COLO829 (cell line): ENCODE results near the gene TMEM95.

Experiments
- DNase-seq: peaks from one replicate; pipeline ENCODE4 v3.0.0; 2012; ENCODE audit warnings: low spot score

Gene TMEM95

GRCh38 chr17:7404737-7405349 is 49.9 kb downstream of the TMEM95 start:
- no peak for DNase-seq

DNA sequence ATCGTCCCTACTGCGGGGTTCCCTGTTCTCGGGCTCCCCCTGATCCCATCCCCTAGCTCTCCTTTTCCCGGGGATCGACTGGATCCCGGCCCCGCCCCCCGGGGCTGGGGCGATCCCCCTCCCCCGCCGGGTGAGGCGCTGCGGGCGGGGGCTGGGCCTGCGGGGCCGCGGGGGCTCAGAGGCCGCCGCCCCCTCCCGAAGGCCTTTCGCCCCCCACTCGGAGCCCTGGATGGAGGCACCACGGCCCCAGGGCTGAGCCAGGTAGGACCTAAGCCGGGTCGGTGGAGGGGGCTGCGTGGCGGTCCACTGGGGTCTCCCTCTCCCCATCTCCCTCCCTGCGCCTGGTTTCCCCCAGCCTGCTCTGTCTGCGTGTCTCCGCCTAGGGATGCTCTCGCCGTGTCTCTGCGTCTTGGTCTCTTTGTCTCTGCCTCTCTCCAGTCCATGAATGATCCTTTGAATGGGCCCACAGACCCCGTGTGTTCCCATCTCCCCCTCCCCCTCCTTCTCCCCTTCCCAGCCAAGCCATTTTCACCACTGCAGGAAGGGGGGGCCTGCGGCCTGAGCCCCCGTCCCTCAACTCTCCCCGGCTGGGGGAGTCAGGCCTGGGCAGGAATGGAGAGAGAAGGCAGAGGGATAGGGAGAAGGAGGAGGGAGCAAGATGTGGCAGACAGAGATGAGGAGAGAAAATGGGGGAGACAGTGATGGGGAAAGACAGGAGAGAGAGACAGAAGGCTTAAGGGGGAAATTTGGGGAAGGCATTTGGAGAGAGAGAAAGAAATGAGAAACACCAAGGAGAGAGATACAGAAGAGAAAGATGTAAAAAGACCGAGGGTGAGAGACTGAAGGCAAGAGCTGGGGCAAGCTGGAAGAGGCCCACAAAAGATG is 50.6 kb downstream of the TMEM95 start:
- no peak for DNase-seq

- DNase-seq: no peak
Measured at GRCh38 chr17:7406235-7406825, 51.4 kb downstream of the TMEM95 start.
